ENCODE measurements around the gene LAPTM5.
A peak's percentile ranks its signal among the peaks of the same experiment; 100 is the strongest.

Gene LAPTM5

DNA sequence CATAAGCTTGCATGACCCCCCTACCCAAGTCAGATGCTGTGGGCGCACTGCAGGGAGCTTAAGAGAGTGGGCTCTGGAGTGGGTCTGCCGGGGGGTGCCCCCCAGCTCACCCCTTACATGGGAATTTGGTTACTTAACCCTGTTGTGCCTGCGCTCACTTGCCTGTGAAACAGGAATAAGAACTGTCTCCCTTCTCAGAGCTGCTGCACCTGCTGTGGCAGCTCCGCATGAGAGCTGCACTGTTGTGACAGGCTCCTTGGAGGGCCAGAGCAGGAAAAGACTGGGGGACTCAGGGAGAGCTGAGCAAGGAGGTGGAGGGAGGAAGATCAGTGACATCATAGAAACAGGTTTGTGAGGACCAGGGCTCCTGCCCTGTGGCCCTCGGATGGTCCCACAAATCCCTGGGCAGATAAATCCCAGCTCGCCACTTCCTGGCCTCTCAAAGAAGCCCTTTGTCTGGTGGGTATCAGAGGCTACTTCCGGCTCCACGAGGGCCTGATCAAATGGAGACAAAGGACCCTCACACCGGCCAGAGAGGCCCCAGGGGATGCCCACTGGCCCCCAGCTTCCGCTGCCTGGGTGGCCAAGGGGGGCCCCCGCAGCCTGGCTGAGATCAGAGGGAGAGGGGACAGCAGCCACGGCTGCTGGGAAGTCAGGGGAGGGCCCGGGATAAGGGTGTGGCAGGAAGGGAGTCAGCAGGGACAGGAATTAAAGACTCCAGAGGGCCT is 28.9 kb upstream of the LAPTM5 start:
- no peak for DNase-seq

GRCh38 chr1:30785714-30786113 is 28.1 kb upstream of the LAPTM5 start:
- DNase-seq = no peak

DNA sequence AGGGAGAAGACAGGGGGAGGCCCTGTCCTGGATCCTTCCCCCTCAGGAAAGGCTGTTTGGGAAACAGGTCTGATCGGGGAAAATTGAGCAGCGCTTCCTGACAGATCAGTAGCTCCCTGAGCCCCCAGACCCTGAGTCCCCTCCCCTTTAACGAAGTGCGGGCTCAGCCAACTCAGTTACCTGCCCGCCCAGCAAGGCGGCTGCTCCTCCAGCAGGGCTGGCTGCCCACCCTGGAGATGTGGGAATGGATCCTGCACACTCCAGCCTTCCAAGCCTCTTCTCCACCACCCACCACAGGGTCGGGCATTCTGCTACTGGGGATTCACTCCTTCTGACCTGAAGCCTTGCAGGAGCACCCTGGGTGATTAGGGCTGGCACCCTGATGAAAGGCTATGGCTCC is 27.6 kb upstream of the LAPTM5 start:
- no peak for DNase-seq

DNA sequence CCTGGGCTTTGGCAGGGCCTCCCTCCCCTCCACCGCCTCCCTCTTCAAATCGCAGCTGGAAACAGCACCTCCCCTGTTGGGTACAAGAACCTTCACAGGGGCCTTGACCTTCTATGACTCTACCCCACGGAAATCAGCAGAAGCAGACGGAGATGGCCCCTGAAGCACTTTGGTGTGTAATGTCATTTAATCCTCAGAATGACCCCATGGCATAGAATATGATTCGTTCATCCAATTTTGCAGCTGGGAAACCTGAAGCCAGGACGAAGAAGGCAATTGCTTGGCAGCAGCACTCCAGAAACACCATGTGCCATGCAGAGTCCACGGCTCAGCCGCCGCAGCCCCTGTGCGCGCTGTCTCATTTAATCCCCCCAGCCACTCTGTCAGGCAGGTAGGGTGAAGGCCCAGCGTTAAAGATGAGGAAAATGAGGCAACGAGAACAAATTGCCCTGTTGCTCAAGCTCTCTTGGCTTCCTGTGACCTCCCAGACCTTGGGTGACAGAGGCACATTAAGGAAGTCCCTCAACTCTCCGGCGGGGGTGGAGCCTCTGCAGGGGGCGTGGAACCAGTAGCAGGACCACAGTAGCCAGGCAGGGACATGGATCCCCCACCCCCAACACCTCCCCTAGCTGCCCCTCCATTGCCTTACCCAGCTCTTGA is 25.8 kb upstream of the LAPTM5 start:
- no peak for DNase-seq

DNA sequence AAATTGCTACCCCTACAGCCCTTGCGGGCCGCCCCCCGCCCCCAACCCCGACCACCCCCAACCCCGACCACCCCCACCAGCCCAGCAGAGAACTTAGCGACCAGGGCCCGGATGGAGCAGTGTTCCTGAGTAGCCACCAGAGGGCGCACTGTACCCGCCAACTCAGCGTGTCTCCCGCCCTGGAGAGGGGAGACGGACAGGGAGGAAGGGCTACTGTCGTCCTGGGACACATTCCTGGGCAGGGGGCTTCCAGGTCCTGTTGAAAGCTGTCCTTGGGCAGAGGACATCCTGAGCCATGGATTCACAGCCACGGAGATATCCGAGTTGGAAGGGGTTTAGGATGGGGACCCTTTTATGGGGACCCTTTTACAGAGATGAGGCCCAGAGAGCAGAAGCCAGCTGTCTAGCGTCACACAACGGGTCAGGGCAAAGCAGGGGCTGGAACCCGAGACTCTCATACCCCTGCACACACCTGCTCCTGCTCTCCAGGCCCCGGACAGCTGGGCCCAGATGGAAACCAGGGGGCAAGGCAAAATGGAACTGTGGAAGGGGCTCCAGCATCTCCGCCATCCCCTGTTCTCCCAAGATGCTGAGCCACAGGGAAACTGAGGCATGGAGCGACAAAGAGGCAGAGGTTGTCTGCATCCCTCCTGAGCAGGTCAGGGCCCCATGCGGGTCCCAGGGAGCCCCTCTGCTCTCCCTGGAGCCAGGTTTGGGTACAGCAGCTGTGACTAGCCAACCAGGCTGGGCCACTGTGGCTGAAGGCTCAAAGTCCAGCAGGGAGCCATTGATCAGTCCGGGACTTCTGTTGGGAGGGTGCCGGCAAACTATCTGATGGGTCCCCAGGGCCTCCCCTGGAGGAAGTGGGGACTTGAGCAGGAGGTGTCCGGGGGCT is 25.0 kb upstream of the LAPTM5 start:
- peak; percentile 86 for DNase-seq

DNA sequence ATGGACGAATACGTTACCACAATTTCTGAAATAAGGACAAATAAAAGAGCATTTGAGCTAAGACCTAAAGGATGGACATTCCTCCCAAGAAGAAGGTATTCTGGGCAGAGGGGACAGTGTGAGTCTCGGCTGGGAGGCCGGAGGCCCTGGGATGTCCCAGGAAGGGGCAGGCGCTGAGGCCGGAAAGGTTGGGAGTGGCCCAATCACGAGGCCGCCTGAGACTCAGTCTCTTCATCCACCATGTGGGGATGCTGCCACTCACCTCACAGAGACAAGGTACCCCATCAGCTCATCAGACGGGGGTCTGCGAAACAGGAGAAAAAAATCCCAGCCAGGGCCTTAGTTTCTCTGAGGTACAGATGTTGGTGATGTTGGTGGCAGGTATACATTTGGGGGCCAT is 24.3 kb upstream of the LAPTM5 start:
- no peak for DNase-seq

- DNase-seq = no peak
Measured at GRCh38 chr1:30780409-30780808, 22.8 kb upstream of the LAPTM5 start.

DNA sequence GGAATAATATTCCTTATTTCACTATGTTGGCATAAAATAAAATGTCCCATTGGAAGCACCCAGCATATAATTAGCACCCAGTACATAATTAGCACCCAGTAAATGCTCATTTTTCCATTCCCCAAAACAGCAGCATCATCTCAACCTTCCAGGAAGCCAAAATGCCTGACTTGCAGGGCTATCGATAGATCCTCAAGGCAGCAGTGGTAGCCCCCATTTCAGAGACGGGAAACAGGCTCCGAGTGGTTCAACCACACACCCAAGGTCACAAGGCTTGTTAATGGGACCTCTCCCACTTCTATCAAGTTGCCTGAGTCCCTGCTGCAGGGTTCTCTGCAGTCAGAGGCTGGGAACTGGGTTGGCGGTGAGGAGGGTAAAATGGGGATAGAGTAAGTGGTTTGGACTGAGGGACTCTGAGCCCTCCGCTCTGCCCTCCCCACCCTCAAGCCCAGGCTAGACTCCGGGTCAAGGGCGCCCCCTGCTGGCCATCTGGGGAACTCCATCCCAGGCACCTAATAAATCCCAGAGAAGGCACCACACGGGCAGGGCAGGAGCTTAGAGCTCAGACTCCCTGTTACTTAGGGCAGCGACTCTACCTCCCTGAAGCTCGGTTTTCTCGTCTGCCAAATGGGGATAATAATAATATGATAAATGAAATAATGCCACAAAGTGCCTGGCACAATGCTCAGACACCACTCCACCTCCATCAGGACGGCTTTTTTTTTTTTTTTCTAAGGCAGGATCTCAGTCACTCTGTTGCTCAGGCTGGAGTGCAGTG is 21.9 kb upstream of the LAPTM5 start:
- peak; percentile 99 for DNase-seq

- DNase-seq = no peak
Measured at GRCh38 chr1:30778979-30779293, 21.4 kb upstream of the LAPTM5 start.

DNA sequence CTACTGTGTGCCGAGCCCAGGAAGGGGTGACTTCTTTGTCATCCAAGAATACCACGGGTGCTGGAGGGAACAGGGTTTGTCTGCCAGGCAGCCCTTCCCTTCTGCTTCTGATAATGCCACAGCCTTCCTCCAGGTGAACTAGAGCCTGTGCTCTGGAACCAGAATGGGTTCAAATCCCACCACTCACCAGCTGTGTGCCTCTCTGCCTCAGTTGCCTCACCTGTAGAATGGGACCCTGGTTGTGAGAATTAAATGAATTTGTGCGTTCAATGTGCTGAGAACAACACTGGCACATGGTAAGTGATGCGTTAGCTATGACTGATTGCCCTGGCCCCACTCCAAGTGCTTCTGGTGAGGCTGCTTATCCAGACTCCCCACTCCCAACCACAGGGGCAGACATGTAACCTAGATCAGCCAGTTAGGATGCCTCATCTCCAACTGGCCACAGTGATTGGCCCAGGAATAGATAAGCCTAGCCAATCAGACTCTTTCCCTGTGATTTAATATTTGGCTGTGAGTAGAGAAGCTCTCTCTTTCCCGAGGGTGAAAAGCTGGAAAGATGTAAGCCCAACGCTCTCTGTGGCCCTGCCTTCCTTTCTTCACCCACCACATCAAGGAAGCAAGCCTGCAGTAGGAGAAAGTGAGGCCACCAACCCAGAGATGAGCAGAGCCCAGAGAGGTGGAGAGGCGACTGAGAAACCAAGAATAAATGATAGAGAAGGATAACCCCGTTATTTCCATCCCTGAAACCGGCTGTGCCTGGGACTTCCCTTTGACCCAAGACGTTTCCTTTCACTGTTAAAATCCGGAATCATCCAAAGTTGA is 20.8 kb upstream of the LAPTM5 start:
- peak; percentile 68 for DNase-seq

GRCh38 chr1:30777904-30778153 is 20.3 kb upstream of the LAPTM5 start:
- no peak for DNase-seq

GRCh38 chr1:30777060-30777903 is 19.7 kb upstream of the LAPTM5 start:
- no peak for DNase-seq

- DNase-seq = no peak
Measured at GRCh38 chr1:30776097-30777059, 18.8 kb upstream of the LAPTM5 start.

- DNase-seq = no peak
Measured at GRCh38 chr1:30775433-30775975, 17.9 kb upstream of the LAPTM5 start.

GRCh38 chr1:30774550-30775432 is 17.2 kb upstream of the LAPTM5 start:
- DNase-seq = no peak

- DNase-seq = no peak
Measured at GRCh38 chr1:30773722-30774358, 16.3 kb upstream of the LAPTM5 start.

DNA sequence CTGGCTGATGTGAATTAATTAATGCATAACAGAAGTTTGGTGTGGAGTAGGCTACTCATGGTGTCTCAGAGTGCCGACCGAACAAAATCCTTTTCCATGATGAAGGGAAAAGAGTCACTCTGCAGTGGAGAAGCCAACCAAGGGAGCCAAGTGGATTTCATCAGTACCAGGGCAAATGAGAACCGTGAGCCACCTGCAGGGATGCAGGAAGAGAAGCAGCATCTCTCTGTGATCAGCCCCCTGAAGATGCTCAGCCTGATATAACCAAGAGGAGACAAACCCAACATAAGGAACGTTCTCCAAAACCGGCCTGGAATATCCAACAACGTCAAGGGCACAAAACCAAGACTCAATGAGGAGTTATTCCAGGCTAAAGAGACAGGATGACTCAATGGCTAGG is 13.4 kb upstream of the LAPTM5 start:
- no peak for DNase-seq

DNA sequence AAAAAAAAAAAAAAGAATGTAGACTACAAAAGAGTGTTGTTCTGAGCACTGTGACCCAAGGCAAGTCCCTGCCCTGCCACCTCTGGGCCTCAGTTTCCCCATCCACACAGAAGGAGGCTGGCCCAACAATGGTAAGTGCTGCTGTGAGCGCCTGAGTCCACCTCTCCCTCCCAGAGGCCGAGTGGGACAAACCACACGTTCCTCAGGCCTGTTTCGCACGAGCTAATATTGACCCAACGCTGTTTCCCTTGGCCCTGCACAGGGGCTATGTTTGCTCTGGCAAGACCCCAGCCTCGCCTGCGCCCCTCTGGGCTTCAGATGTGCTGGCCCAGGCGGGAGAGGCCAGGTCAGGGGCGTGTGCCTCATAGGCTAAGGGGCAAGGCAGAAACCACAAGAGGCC is 12.6 kb upstream of the LAPTM5 start:
- no peak for DNase-seq

All from stimulated activated CD8-positive, alpha-beta memory T cell treated with anti-CD3 and anti-CD28 coated beads, Interleukin-4, amount 100 ng/mL, for 48 hours (primary cell).